Measurements from ENCODE around the gene GIMAP1. TPM values are rescaled to one million over a fixed set of nuclear protein-coding genes. Genes with fewer than 3 reads are reported as not detected.

Gene GIMAP1
- total and polyA plus RNA-seq, 2 of the 8 experiments (the other 6 are each of a cell fraction or from before 2014, with no cell fraction given) = not detected

DNA sequence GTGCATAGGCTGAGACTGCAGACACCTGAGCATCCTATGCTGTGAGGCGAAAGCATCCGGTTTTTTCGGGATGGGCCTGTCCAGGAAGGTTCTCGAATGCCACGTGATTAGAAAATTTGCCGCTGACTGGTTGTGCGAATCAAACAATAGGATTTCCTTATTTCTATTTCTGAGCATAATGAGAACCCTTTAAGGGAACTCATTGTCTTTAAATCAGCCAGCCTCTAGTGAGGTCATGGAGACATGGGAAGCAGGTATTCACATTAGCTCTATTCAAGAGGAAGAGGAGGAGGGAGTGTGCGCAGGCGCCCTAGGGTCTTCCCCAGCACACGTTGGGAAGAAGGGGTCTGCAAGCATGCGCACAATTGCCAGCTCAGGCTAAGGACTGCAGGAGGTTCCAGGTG is 5.6 kb downstream of the GIMAP1 start:
- no peak overlapping the region for H2BK12ac ChIP-seq (ENCODE audit: low read depth, low read length)
- H2BK20ac ChIP-seq (ENCODE audit: low read length) = no peak overlapping the region
- no peak overlapping the region for H2BK5ac ChIP-seq (ENCODE audit: low read depth, low read length)
- no peak overlapping the region for H3K9ac ChIP-seq (replicated peaks in 1 of 4; ENCODE audit: extremely low read depth in 1 of 4, low read depth in 3 of 4, low read length in 3 of 4)
- H3K4me1 ChIP-seq (replicated peaks in 1 of 4; ENCODE audit: control insufficient read depth in 3 of 4, insufficient read depth in 4 of 4, low read length in 3 of 4) = no peaks in the 10 kb centered on the region
- H2AFZ ChIP-seq (ENCODE audit: low read length) = no peak overlapping the region
- H3K4ac ChIP-seq (replicated peaks; ENCODE audit: insufficient read length, low read depth, low read length) = no peak overlapping the region
- H3K79me1 ChIP-seq (ENCODE audit: low read depth, low read length) = no peaks in the 10 kb centered on the region
- H3K4me3 ChIP-seq (ENCODE audit: extremely low read depth in 1 of 4, insufficient read depth in 2 of 4, low read depth in 3 of 4, low read length in 4 of 4) = no peak overlapping the region
- no peak overlapping the region for H3K4me2 ChIP-seq (ENCODE audit: insufficient read depth in 1 of 2, low read depth in 2 of 2, low read length in 2 of 2)
- H3K23me2 ChIP-seq (ENCODE audit: low read depth, low read length) = no peaks in the 10 kb centered on the region
- no peaks in the 10 kb centered on the region for H3K79me2 ChIP-seq (ENCODE audit: control insufficient read depth in 1 of 2, insufficient read depth in 2 of 2, low read length in 2 of 2)
- TF ChIP-seq SUZ12 (IDR thresholded peaks at IDR 0.05; ENCODE audit: low read length) = no peak
- ChIA-PET POLR2A (ENCODE audit: partially characterized antibody) (no interaction called here), CTCF (ENCODE audit: partially characterized antibody) (no interaction called here)
- no peaks in the 10 kb centered on the region for H3K36me3 ChIP-seq (ENCODE audit: control insufficient read depth in 2 of 4, insufficient read depth in 4 of 4, low read length in 3 of 4)
- H3K27me3 ChIP-seq (replicated peaks in 1 of 4; ENCODE audit: control insufficient read depth in 3 of 4, extremely low read depth in 1 of 4, insufficient read depth in 3 of 4, low read length in 3 of 4) = peaks cover 0 to 7% (median 6%) of the 10 kb centered on the region in 4 experiments; a peak in 6 of 7 replicates
- no peak overlapping the region for H2BK120ac ChIP-seq (replicated peaks; ENCODE audit: low read depth, low read length)
- H3K9me3 ChIP-seq (ENCODE audit: insufficient read depth in 2 of 2, low read depth in 1 of 2, low read length in 1 of 2) = peaks cover 0 to 3% of the 10 kb centered on the region in 2 experiments; a peak in 2 of 4 replicates
- no peaks in the 10 kb centered on the region for H4K20me1 ChIP-seq (replicated peaks in 1 of 2; ENCODE audit: control insufficient read depth in 1 of 2, insufficient read depth in 2 of 2, low read length in 2 of 2)
- 85% methylated on average over 11 of the region's 11 CpGs; no CpG with 5 or more reads in 1 of the 2 experiments for WGBS, 2 experiments (ENCODE audit: extremely low coverage in 1 of 2, insufficient coverage in 1 of 2, insufficient read length in 1 of 2, insufficient replicate concordance in 2 of 2, low coverage in 1 of 2, low lambda C conversion rate in 2 of 2, missing lambda C conversion rate in 1 of 2)
- no peak overlapping the region for H2BK15ac ChIP-seq (ENCODE audit: low read length)
- no peak overlapping the region for H2AK5ac ChIP-seq (ENCODE audit: low read depth, low read length)
- no peak overlapping the region for H3K14ac ChIP-seq (ENCODE audit: insufficient read length)
- H3K23ac ChIP-seq (ENCODE audit: insufficient read length) = no peak overlapping the region
- H4K5ac ChIP-seq (ENCODE audit: insufficient read length, low read depth, low read length) = no peak overlapping the region
- no peak overlapping the region for H4K8ac ChIP-seq (ENCODE audit: extremely low read depth, insufficient read depth, low read length)
- H4K91ac ChIP-seq (replicated peaks; ENCODE audit: insufficient read length, low read length) = no peak overlapping the region
- no peak for DNase-seq (ENCODE audit: low read depth in 1 of 2, low spot score in 2 of 2)
- H3K18ac ChIP-seq (ENCODE audit: extremely low read depth, low read length) = no peak overlapping the region
- no peak overlapping the region for H3K56ac ChIP-seq (replicated peaks; ENCODE audit: insufficient read length, low read depth, low read length)
- H3K27ac ChIP-seq (ENCODE audit: low read depth, low read length) = no peak overlapping the region
- FAIRE-seq = no peak

All from H1 (cell line).